Transverse colon (tissue), 4 donors: ENCODE data around the gene FRZB. TPM values are rescaled to one million over a fixed set of nuclear protein-coding genes. Genes with fewer than 3 reads are reported as not detected.

ENCODE experiments used
- DNase-seq: peaks from one replicate; pipeline ENCODE4 v3.0.0-alpha.2; 2019
- H3K27ac ChIP-seq, 4 donors: fragments of 200-600 bp; sonication (generic); 2 replicates each; pipeline ENCODE4 v1.5.1; 2016 to 2018; ENCODE audit warnings: inconsistent platforms in 4 of 4
- H3K27me3 ChIP-seq: fragments of 200-600 bp; sonication (generic); 2 replicates; pipeline ENCODE4 v1.5.1; 2017; ENCODE audit warnings: inconsistent platforms
- H3K36me3 ChIP-seq, 4 donors: fragments of 200-600 bp; sonication (generic); 2 replicates each; pipeline ENCODE4 v1.5.1; 2017 to 2019; ENCODE audit warnings: inconsistent platforms in 4 of 4
- H3K4me1 ChIP-seq, 4 donors: fragments of 200-600 bp; sonication (generic); 2 replicates each; pipeline ENCODE4 v1.5.1; 2017 to 2020; ENCODE audit warnings: inconsistent platforms in 4 of 4
- H3K4me3 ChIP-seq, 4 donors: fragments of 200-600 bp; sonication (generic); 1 replicate in 1 of 4; 2 replicates in 3 of 4; pipeline versions ENCODE4 v1.5.1 to v1.6.1; 2017 to 2019; ENCODE audit warnings: inconsistent platforms in 4 of 4
- H3K9me3 ChIP-seq, 2 donors: fragments of 200-600 bp; sonication (generic); 2 replicates each; pipeline ENCODE4 v1.5.1; 2017 to 2019; ENCODE audit warnings: inconsistent platforms in 2 of 2
- CTCF ChIP-seq, 5 experiments: fragments of 200-600 bp in 3 of 5; fragments of 450-650 bp in 2 of 5; sonication (generic) in 3 of 5; IDR thresholded peaks; 1 replicate in 2 of 5; 2 replicates in 3 of 5; pipeline ENCODE4 v1.5.1; 2016 to 2017; ENCODE audit warnings: antibody characterized with exemption in 5 of 5, inconsistent platforms in 3 of 5, mild to moderate bottlenecking in 2 of 5, moderate library complexity in 1 of 5
- EP300 ChIP-seq: sonication (generic); formaldehyde crosslinking; IDR thresholded peaks from one replicate; pipeline ENCODE4 v1.6.1; 2017; ENCODE audit warnings: antibody characterized with exemption, low read depth
- POLR2A ChIP-seq: fragments of 450-650 bp; IDR thresholded peaks from one replicate; pipeline ENCODE4 v1.6.1; 2016; ENCODE audit warnings: antibody characterized with exemption, mild to moderate bottlenecking, moderate library complexity
- POLR2AphosphoS5 ChIP-seq, 3 donors: sonication (generic); formaldehyde crosslinking; IDR thresholded peaks; one replicate each; pipeline ENCODE4 v1.6.1; 2016; ENCODE audit warnings: antibody characterized with exemption in 3 of 3
- WGBS, 2 donors: methylation state at CpG; one replicate each; pipeline ENCODE4 v1.1.5; 2018; ENCODE audit warnings: low coverage in 1 of 2; 5-methylcytosine and 5-hydroxymethylcytosine counted together
- in situ Hi-C, 4 donors: fragments of 200-750 bp; cut with MboI; loops; one replicate each; pipeline versions ENCODE4 v1.15.0 to v1.15.1; 2017; ENCODE audit warnings: low sequenced_read_pairs in 3 of 4, low pct_ligation_motif_present in 1 of 4, low pct_unique_long_range_greater_than_20kb in 1 of 4
- intact Hi-C: fragments of 100-400 bp; cut with DNase I; formaldehyde crosslinking; loops from one replicate; pipeline ENCODE4 v1.15.1; 2023; ENCODE audit warnings: low total_unique reads
- small RNA-seq, 4 donors: library from RNA; depleted of rRNA; stranded (forward); fragments of <200 nt; gene quantifications; one replicate each; pipeline ENCODE3, GENCODE V24; 2016
- total RNA-seq, 4 donors: library from RNA; depleted of rRNA; stranded (reverse); fragments of >200 nt; gene quantifications; one replicate each; pipeline ENCODE4 v1.1.0, GENCODE V29; 2016

The FRZB gene
- total RNA-seq, 4 donors from 2014 or later = 0.37 to 11.9 (median 2.9) TPM

GRCh38 chr2:182784777-182785176 is 81.7 kb downstream of the FRZB start:
- WGBS, 2 donors = 73 to 92% methylated on average over 1 of the region's 1 CpG
- no peak for DNase-seq
- no peak overlapping the region for H3K27ac ChIP-seq
- TF ChIP-seq CTCF (IDR thresholded peaks at IDR 0.05) (peak; percentile 24 to 48 (median 43)), EP300 (no peak)
- no peak overlapping the region for H3K4me3 ChIP-seq
- no peaks in the 10 kb centered on the region for H3K9me3 ChIP-seq
- H3K36me3 ChIP-seq = peaks cover 0 to 5% (median 0%) of the 10 kb centered on the region in 4 donors
- in situ Hi-C loops (loop anchor here in 2 of 4 donors (10.0 to 25.0 kb wide), 2 partner anchors 178 to 200 kb away; no protein-coding TSS in a partner anchor), intact Hi-C loops (no loop called here)
- H3K27me3 ChIP-seq = no peaks in the 10 kb centered on the region
- no peaks in the 10 kb centered on the region for H3K4me1 ChIP-seq

DNA sequence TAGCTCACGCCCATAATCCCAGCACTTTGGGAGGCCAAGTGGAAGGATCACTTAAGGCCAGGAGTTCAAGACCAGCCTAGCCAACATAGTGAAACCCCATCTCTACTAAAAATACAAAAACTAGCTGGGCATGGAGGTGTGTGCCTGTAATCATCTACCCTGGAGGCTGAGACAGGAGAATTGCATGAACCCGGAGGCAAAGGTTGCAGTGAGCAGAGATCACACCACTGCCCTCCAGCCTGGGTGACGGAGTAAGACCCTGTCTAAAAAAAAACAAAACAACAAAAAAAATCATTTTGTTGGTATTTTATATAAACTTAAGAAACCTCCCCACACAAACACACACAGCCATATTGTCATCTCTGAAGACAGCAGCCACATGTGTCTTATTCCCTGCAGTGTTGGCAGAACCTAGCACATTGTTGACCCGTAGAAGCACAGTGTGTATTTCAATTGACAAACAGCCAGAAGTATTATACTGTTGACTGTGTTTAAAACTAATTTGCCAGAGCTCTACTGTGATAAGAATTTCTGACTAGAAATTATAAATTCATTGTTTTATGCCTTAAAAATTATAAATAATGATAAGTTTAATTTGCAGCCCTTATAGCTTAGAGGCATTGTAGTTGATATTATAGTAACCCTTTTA is 82.3 kb downstream of the FRZB start:
- Histone ChIP-seq H3K4me1 (no peaks in the 10 kb centered on the region), H3K9me3 (no peaks in the 10 kb centered on the region), H3K36me3 (peaks cover 0 to 5% (median 0%) of the 10 kb centered on the region in 4 donors), H3K27ac (no peak overlapping the region), H3K4me3 (no peak overlapping the region), H3K27me3 (no peaks in the 10 kb centered on the region)
- DNase-seq = no peak
- TF ChIP-seq POLR2A (no peak), EP300 (no peak), CTCF (IDR thresholded peaks at IDR 0.05) (no peak), POLR2AphosphoS5 (IDR thresholded peaks at IDR 0.05) (no peak)
- 60 to 88% methylated on average over 1 to 4 of the region's 4 CpGs for WGBS, 2 donors
- intact Hi-C loops (no loop called here), in situ Hi-C loops (loop anchor here in 2 of 4 donors (10.0 to 25.0 kb wide), 2 partner anchors 178 to 201 kb away; no protein-coding TSS in a partner anchor)

Small RNA genes lying within 50 kb of the gene (small RNA-seq; reads per million reads assigned to genes)
- 0 reads per million in 4 donors for gene RF00019
- 0 reads per million in 4 donors for gene RNU6-1122P

Other genes with a start within 250 kb of the FRZB start
- 10 to 100 TPM; 27.4 to 37.9 (median 35.5) TPM for gene DNAJC10, start 150.4 kb downstream of the FRZB start, total RNA-seq
- gene NCKAP1, start 171.8 kb upstream of the FRZB start, total RNA-seq = 10 to 100 TPM; 45.3 to 99.7 (median 74.3) TPM
- 1 to 10 TPM in 3 of 4 donors, not detected in 1; 1.6 to 2.7 (median 1.8) TPM for gene DUSP19, start 212.1 kb upstream of the FRZB start, total RNA-seq